HL-60 (cell line): Measurements from ENCODE around the gene ITGAD.

ENCODE experiments used
- DNase-seq, 2 experiments: peaks; one replicate each; pipeline ENCODE4 v3.0.0-alpha.2; 2010 to 2020; ENCODE audit warnings: low read depth in 1 of 2, low spot score in 1 of 2
- H3K27ac ChIP-seq: fragments of 250-450 bp; sonication (Bioruptor Pico); replicated peaks from 2 replicates; pipeline ENCODE4 v1.5.1; 2020; ENCODE audit warnings: mild to moderate bottlenecking, moderate library complexity
- H3K27me3 ChIP-seq: fragments of 250-450 bp; sonication (Bioruptor Pico); 2 replicates; pipeline ENCODE4 v1.5.1; 2021; ENCODE audit warnings: mild to moderate bottlenecking, moderate library complexity; ENCODE audit not compliant: insufficient read depth, poor library complexity, severe bottlenecking
- H3K4me3 ChIP-seq: replicated peaks from 2 replicates; pipeline ENCODE4 v1.5.1; 2011; ENCODE audit warnings: mild to moderate bottlenecking, control low read depth, low read length; ENCODE audit not compliant: insufficient read depth
- GABPA ChIP-seq: IDR thresholded peaks from 2 replicates; pipeline ENCODE4 v1.6.1; 2012; ENCODE audit warnings: low read depth
- POLR2AphosphoS5 ChIP-seq: IDR thresholded peaks from 2 replicates; pipeline ENCODE4 v1.6.1; 2012; ENCODE audit warnings: low read depth
- SPI1 ChIP-seq: IDR thresholded peaks from 2 replicates; pipeline ENCODE4 v1.6.1; 2012; ENCODE audit warnings: low read depth, mild to moderate bottlenecking, borderline replicate concordance
- TF ChIP-seq, protein P1 (sequence below): IDR thresholded peaks from one replicate; pipeline ENCODE4 v1.5.1; 2011; ENCODE audit warnings: low read length, control low read depth, inconsistent platforms; ENCODE audit not compliant: insufficient read depth
- TF ChIP-seq, protein P2 (sequence below): IDR thresholded peaks from 2 replicates; pipeline ENCODE4 v1.6.1; 2012; ENCODE audit warnings: low read depth; ENCODE audit not compliant: insufficient replicate concordance

Gene ITGAD

DNA sequence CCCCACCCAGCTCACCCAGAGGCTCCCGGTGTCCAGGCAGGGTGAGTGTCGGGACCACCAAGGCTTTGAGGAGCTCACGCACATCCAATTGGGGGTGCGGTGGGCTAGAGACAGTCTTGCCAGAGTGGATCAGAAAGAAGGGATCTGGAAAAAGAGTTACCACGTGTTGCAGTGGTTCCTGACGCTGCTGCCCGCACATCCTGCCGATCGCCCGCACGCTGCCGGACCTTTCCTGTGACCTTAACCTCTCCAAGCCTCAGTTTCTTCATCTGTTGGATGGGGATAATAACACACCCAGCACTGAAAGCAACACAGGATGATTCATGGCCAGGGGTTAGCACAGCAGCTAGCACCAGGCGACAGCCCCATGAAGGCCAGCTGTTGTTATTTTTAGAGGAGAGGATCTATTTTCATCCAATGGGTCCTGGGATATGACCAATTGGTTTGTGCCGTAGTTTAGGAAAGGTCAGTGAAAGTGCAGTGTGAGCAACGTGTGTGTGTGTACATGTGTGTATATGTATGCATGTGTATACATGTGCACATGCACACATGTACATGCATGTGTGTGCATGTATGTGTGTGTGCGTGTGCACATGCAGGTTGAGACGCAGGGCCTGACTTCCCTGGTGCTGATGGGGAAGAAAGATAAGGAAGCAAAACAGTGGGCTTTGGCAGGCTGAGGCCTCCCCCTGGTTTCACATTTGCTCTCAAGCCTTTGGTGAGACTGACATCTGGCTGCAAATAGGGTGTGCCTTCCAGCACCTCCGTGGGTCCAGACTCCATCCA is 35.6 kb upstream of the ITGAD start:
- Histone ChIP-seq H3K27me3 (no peaks in the 10 kb centered on the region), H3K4me3 (no peak overlapping the region), H3K27ac (no peak overlapping the region)
- no peak for DNase-seq
- no peak for TF ChIP-seq SPI1
- no peak for TF ChIP-seq GABPA
- TF ChIP-seq, protein P1, sequence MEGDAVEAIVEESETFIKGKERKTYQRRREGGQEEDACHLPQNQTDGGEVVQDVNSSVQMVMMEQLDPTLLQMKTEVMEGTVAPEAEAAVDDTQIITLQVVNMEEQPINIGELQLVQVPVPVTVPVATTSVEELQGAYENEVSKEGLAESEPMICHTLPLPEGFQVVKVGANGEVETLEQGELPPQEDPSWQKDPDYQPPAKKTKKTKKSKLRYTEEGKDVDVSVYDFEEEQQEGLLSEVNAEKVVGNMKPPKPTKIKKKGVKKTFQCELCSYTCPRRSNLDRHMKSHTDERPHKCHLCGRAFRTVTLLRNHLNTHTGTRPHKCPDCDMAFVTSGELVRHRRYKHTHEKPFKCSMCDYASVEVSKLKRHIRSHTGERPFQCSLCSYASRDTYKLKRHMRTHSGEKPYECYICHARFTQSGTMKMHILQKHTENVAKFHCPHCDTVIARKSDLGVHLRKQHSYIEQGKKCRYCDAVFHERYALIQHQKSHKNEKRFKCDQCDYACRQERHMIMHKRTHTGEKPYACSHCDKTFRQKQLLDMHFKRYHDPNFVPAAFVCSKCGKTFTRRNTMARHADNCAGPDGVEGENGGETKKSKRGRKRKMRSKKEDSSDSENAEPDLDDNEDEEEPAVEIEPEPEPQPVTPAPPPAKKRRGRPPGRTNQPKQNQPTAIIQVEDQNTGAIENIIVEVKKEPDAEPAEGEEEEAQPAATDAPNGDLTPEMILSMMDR = no peak
- TF ChIP-seq POLR2AphosphoS5 = no peak
- TF ChIP-seq, protein P2, sequence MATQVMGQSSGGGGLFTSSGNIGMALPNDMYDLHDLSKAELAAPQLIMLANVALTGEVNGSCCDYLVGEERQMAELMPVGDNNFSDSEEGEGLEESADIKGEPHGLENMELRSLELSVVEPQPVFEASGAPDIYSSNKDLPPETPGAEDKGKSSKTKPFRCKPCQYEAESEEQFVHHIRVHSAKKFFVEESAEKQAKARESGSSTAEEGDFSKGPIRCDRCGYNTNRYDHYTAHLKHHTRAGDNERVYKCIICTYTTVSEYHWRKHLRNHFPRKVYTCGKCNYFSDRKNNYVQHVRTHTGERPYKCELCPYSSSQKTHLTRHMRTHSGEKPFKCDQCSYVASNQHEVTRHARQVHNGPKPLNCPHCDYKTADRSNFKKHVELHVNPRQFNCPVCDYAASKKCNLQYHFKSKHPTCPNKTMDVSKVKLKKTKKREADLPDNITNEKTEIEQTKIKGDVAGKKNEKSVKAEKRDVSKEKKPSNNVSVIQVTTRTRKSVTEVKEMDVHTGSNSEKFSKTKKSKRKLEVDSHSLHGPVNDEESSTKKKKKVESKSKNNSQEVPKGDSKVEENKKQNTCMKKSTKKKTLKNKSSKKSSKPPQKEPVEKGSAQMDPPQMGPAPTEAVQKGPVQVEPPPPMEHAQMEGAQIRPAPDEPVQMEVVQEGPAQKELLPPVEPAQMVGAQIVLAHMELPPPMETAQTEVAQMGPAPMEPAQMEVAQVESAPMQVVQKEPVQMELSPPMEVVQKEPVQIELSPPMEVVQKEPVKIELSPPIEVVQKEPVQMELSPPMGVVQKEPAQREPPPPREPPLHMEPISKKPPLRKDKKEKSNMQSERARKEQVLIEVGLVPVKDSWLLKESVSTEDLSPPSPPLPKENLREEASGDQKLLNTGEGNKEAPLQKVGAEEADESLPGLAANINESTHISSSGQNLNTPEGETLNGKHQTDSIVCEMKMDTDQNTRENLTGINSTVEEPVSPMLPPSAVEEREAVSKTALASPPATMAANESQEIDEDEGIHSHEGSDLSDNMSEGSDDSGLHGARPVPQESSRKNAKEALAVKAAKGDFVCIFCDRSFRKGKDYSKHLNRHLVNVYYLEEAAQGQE = no peak

DNA sequence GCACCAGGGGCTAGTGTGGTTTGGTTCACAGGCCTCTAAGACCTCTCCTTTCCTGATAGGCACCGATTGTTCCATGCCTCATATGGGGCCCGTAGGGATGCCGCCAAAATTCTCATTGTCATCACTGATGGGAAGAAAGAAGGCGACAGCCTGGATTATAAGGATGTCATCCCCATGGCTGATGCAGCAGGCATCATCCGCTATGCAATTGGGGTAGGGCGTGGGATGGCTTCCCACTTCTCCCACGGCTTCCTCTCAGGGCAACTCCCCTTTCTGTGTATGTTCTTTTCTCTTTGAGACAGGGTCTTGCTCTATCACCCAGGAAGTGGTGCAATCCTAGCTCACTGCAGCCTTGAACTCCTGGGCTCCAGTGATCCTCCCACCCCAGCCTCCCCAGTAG is 32.9 kb upstream of the ITGAD start:
- Histone ChIP-seq H3K27ac (no peak overlapping the region), H3K4me3 (no peak overlapping the region), H3K27me3 (no peaks in the 10 kb centered on the region)
- DNase-seq = peak in 1 of 2 experiments; percentile 23
- TF ChIP-seq POLR2AphosphoS5 (no peak), SPI1 (no peak), GABPA (no peak)
- TF ChIP-seq, protein P1 = no peak
- TF ChIP-seq, protein P2 = no peak

DNA sequence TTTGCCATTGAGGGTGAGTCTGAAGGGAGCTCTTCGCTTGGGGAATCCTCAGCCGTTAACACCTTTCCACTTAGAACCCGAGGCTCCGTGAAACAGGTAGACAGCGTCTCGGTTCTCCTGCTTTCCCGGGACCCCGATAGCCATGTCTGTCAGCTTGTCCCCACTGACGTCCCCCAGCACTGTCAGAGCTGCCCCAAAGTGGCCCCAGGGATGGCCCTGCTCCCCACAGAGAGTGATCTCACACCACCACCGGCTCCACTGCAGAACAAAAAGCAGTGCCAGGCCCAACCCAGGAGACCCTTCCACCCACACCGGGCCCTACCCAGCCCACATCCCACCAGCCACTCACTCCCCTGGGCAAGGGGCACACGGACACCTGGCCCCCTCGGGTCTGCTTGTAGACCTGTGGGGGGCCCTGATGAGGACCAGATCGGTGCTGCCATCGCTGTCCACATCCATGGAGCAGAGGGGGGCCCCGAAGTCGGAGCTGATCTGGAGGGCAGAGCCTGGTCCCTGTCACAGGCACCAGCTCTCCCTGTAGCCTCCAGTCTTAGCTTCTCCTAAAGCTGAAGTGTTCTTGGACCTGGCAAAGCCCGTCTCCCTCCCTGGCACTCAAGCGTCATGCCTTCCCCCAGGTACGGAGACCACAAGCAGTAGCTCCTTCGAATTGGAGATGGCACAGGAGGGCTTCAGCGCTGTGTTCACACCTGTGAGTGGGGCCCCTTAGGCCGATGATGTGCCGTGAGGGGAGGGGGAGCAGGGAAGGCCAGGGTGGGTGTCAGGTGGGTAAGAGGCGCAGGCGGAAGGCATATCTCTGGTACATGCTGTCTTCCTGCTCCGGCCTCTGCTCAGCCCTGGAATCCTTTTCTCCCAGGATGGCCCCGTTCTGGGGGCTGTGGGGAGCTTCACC is 31.7 kb upstream of the ITGAD start:
- TF ChIP-seq, protein P1 = no peak
- TF ChIP-seq, protein P2 = no peak
- no peak for TF ChIP-seq SPI1
- TF ChIP-seq GABPA = no peak
- no peak for TF ChIP-seq POLR2AphosphoS5
- H3K27ac ChIP-seq = no peak overlapping the region

More for the DNA sequence above, 31.7 kb upstream of the ITGAD start:
- H3K4me3 ChIP-seq = no peak overlapping the region
- no peaks in the 10 kb centered on the region for H3K27me3 ChIP-seq
- DNase-seq = no peak
